GM18867 (cell line): Measurements from ENCODE around the gene MTG2.

ENCODE experiments used
- ATAC-seq: cut with Tn5 transposase; IDR thresholded peaks from one replicate; pipeline ENCODE4 v1.9.1; 2021; ENCODE audit warnings: mild to moderate bottlenecking, moderate library complexity; ENCODE audit not compliant: unreplicated experiment

The MTG2 gene

GRCh38 chr20:62179162-62179504 lies 3.7 kb upstream of the MTG2 start:
- ATAC-seq: no peak

GRCh38 chr20:62181808-62182207 lies 1.0 kb upstream of the MTG2 start:
- ATAC-seq: no peak

GRCh38 chr20:62183426-62184142 lies 756 bp downstream of the MTG2 start:
- no peak for ATAC-seq

DNA sequence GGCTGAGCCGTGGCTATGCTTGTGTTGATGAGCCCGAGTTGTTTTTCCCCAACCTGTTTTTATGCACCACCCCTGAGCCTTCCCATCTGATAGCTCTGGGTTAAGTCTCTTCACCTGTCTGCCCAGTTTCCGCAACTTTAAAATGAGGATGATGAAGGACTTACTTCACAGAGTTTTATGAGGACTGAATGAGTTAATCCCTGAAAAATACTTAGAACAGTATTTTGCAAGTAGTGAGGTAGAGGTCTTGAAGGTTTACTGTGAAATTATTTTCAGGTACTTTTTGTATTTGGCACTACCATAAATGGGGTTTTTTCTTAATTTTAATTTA lies 3.2 kb downstream of the MTG2 start:
- no peak for ATAC-seq

DNA sequence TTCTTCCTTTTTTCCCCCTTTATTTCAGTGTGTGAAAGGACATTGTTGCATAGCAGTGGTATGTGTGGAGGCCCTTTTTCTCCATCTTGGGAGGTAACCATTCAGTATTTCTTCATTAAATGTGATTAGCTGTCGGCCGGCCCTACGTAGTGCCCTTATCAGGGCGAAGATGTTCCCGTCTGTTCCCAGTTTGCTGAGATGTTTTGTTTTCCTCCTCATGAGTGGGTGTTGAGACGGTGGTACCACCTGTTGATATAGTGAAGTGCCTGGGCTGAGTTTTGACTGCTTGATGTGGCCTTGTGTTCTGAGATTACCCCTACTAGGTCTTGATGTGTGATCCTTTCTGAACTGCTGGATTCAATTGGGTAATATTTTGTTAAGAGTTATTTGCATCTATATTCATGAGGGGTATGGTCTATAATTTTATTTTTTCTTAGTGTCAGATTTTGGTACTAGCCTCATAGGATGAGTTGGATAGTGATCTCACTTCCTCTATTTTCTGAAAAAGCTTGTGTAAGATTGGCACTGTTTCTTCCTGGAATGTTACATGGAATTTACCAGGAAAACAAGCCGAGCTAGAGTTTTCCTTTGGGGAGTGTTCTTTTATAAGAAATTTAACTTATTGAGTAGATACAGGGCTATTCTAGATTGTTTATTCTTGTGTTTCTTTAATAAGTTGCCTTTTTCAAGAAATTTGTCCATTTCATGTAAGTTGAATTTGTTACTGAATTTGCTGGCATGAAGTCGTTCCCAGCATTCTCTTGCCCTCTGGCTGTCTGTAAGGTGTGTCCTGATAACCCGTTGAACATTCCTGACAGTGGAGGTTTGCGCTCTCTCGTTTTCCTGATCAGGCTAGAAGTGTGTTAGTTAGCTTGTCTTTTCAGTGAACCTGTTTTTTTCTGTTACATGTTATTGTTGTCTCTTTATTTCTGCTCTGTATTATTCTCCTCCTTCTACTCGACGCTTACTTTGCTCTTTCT lies 4.3 kb downstream of the MTG2 start:
- ATAC-seq: no peak

- no peak for ATAC-seq
Observed at GRCh38 chr20:62190639-62191411, 8.0 kb downstream of the MTG2 start.

GRCh38 chr20:62191781-62192559 lies 9.1 kb downstream of the MTG2 start:
- no peak for ATAC-seq

DNA sequence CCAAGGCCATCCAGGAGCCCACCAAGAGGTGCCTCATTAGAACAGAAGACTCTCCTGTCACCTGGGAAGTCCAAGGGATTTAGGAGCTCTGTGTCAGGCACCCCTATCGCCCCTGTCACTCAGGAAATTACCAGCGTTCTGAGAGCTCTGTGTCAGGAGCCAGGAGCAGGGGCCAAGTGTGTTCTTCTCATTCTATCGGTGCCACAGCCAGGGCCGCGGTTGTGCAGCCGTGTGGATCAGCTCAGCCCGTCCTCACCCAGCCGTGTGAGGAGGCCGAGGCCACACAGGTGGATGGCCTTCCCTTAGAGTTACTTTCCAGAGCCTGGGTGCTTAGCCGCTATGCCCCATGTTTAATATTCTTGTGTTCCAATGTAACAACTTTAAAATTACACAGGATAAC lies 9.8 kb downstream of the MTG2 start:
- ATAC-seq: no peak

DNA sequence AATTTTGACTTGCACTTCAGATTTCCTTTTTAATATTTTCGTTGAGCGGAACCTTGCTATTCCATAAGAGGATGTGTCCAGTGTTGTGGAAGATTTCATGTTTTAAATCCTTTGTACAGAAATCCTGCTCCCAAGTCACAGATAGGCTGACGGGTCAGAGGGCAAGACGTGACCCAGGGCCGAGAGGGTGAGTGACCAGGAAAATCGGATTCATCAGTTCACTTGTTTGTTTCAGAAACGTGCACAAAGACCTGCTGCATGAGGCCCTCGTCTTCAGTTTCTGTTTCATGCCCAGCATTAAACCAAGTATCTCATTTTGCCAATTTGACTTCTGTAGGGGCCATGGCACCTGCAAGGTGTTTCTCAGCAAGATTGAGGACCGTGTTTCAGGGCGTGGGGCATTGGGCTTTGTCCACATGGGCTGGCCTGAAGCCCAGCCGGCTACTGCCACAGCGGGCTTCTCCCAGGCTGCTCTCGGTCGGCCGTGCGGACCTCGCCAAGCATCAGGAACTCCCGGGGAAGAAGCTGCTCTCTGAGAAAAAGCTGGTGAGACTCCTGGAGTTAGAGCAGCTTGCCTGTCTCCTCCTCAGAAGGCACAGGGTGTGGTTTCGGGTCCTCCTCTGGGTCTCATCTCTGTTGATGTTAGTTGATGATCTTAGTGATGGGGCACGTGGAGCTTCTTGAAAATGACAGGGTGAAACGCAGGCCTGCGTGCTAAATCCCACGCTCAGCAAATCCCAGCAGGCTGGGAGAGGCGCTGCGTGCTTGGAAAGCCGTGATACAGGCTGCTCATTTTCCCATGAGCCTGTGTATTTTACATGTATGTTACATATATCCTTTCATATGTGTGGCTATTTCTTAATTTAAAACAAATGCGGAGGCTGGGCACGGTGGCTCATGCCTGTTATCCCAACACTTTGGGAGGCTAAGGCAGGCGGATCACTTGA lies 10.5 kb downstream of the MTG2 start:
- no peak for ATAC-seq

- ATAC-seq: no peak
Observed at GRCh38 chr20:62195075-62195405, 12.2 kb downstream of the MTG2 start.

DNA sequence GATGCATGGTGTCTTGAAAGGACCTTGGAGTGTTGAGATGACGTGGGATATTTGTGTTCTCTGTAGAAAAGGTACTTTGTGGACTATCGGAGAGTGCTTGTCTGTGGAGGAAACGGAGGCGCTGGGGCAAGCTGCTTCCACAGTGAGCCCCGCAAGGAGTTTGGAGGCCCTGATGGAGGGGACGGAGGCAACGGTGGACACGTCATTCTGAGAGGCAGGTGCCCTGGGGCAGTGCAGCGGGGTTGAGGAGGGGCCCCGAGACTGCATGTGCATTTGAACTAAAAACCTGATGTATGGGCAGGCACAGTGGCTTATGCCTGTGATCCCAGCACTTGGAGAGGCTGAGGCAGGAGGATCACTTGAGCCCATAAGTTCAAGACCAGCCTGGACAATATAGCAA lies 12.9 kb downstream of the MTG2 start:
- no peak for ATAC-seq

- ATAC-seq: no peak
Observed at GRCh38 chr20:62196286-62196685, 13.5 kb downstream of the MTG2 start.

GRCh38 chr20:62197311-62197710 lies 14.5 kb downstream of the MTG2 start:
- ATAC-seq: no peak

GRCh38 chr20:62197801-62198200 lies 15.0 kb downstream of the MTG2 start:
- ATAC-seq: no peak

- ATAC-seq: no peak
Observed at GRCh38 chr20:62198496-62198895, 15.7 kb downstream of the MTG2 start.

GRCh38 chr20:62198931-62199330 lies 16.1 kb downstream of the MTG2 start:
- no peak for ATAC-seq

- ATAC-seq: no peak
Observed at GRCh38 chr20:62200491-62201172, 17.8 kb downstream of the MTG2 start.

- no peak for ATAC-seq
Observed at GRCh38 chr20:62201173-62202082, 18.6 kb downstream of the MTG2 start.
